ENCODE results near the gene TEX52. TPM values are rescaled to one million over a fixed set of nuclear protein-coding genes. Genes with fewer than 3 reads are reported as not detected.

TEX52 gene
- total RNA-seq, 6 donors from 2014 or later = not detected

DNA sequence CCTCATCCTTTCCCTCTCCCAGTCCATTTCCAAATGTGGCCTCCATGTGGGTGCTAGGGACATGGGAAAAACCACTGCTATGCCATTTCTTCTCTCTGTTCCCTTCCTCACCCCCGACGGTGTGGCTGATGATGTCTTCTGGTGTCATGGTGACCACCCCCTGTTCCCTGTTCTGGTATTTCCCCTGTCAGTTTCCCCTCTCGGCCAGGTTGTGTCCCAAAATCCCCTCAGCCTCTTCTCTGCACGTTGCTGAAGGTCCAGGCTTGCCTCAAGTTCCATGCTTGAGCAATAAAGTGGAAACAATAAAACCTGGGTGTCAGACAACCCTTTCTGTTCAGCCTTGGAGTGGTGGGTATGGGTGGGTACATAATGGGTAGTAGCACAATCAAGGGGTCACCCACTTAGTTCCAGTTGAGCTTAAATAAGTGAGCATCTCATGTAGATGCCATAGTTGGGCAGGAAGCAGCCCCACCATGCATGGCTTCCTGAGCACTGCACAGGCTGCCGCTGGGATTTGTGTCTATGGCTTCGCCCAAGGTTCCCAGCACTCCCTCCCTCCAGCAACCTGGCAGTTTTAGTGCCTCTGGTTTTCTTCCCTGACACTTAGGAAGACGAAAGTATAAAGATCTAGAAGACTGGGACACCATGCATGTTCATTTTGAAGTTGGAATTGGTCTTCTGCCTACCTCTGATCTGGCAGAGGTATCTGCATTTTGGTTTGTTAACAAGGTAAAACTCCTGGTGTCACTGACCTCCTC, 53.0 kb downstream of the TEX52 start:
- no peak overlapping the region for H3K27ac ChIP-seq
- no peak for DNase-seq
- 80 to 83% methylated on average over 7 of the region's 7 CpGs for WGBS, 2 donors

GRCh38 chr12:2801044-2801783, 55.6 kb downstream of the TEX52 start:
- 76 to 92% methylated on average over 10 to 16 of the region's 16 CpGs for WGBS, 2 donors
- peaks cover 35 to 85% (median 53%) of the 10 kb centered on the region in 4 donors for H3K36me3 ChIP-seq
- no peak overlapping the region for H3K4me3 ChIP-seq
- TF ChIP-seq POLR2AphosphoS5 (IDR thresholded peaks at IDR 0.05) = no peak
- TF ChIP-seq POLR2A (IDR thresholded peaks at IDR 0.05) = no peak
- TF ChIP-seq EP300 (IDR thresholded peaks at IDR 0.05) = no peak
- TF ChIP-seq, protein P1, sequence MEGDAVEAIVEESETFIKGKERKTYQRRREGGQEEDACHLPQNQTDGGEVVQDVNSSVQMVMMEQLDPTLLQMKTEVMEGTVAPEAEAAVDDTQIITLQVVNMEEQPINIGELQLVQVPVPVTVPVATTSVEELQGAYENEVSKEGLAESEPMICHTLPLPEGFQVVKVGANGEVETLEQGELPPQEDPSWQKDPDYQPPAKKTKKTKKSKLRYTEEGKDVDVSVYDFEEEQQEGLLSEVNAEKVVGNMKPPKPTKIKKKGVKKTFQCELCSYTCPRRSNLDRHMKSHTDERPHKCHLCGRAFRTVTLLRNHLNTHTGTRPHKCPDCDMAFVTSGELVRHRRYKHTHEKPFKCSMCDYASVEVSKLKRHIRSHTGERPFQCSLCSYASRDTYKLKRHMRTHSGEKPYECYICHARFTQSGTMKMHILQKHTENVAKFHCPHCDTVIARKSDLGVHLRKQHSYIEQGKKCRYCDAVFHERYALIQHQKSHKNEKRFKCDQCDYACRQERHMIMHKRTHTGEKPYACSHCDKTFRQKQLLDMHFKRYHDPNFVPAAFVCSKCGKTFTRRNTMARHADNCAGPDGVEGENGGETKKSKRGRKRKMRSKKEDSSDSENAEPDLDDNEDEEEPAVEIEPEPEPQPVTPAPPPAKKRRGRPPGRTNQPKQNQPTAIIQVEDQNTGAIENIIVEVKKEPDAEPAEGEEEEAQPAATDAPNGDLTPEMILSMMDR (IDR thresholded peaks at IDR 0.05) = no peak
- DNase-seq = no peak
- H3K27me3 ChIP-seq = no peaks in the 10 kb centered on the region
- no peaks in the 10 kb centered on the region for H3K9me3 ChIP-seq
- ATAC-seq (ENCODE audit: low FRiP score in 2 of 2) = no peak
- H3K27ac ChIP-seq = no peak overlapping the region
- H3K4me1 ChIP-seq = peaks cover 13 to 20% (median 17%) of the 10 kb centered on the region in 4 donors

More for the DNA sequence above, 53.0 kb downstream of the TEX52 start:
- H3K27me3 ChIP-seq = no peaks in the 10 kb centered on the region
- no peaks in the 10 kb centered on the region for H3K9me3 ChIP-seq
- no peaks in the 10 kb centered on the region for H3K4me1 ChIP-seq
- no peak for ATAC-seq (ENCODE audit: low FRiP score in 2 of 2)
- peaks cover 31 to 70% (median 51%) of the 10 kb centered on the region in 4 donors for H3K36me3 ChIP-seq
- no peak overlapping the region for H3K4me3 ChIP-seq
- TF ChIP-seq POLR2AphosphoS5 (IDR thresholded peaks at IDR 0.05) (no peak), EP300 (IDR thresholded peaks at IDR 0.05) (no peak), POLR2A (IDR thresholded peaks at IDR 0.05) (no peak)
- TF ChIP-seq, protein P1 (IDR thresholded peaks at IDR 0.05) = no peak

- 76 to 88% methylated on average over 3 of the region's 3 CpGs for WGBS, 2 donors
- no peak for ATAC-seq (ENCODE audit: low FRiP score in 2 of 2)
- peaks cover 35 to 78% (median 53%) of the 10 kb centered on the region in 4 donors for H3K36me3 ChIP-seq
- DNase-seq = no peak
- H3K27me3 ChIP-seq = no peaks in the 10 kb centered on the region
- H3K4me3 ChIP-seq = no peak overlapping the region
- H3K4me1 ChIP-seq = peaks cover 16 to 24% (median 20%) of the 10 kb centered on the region in 4 donors
- H3K9me3 ChIP-seq = no peaks in the 10 kb centered on the region
- no peak for TF ChIP-seq POLR2A (IDR thresholded peaks at IDR 0.05)
- TF ChIP-seq POLR2AphosphoS5 (IDR thresholded peaks at IDR 0.05) = no peak
- no peak for TF ChIP-seq EP300 (IDR thresholded peaks at IDR 0.05)
- TF ChIP-seq, protein P1 (IDR thresholded peaks at IDR 0.05) = no peak
- H3K27ac ChIP-seq = no peak overlapping the region
These were observed 56.7 kb downstream of the TEX52 start for GRCh38 chr12:2800046-2800570.

Other genes with a start within 250 kb of the TEX52 start
- gene FKBP4, start 62.1 kb downstream of the TEX52 start, total RNA-seq = 10 to 100 TPM; 19.1 to 62.8 (median 29.8) TPM
- gene ITFG2, start 44.4 kb downstream of the TEX52 start, total RNA-seq = 100 to 1,000 TPM in 1 of 6 donors, 10 to 100 TPM in 5; 34.0 to 388 (median 41.0) TPM
- under 1 TPM in 2 of 6 donors, not detected in 4; 0.23 to 0.74 TPM for gene NRIP2, start 22.0 kb downstream of the TEX52 start, total RNA-seq
- gene FOXM1, start 20.1 kb upstream of the TEX52 start, total RNA-seq = 10 to 100 TPM in 1 of 6 donors, 1 to 10 TPM in 4, not detected in 1; 2.1 to 27.6 (median 4.9) TPM
- 10 to 100 TPM in 5 of 6 donors, 1 to 10 TPM in 1; 9.4 to 15.7 (median 12.3) TPM for gene RHNO1, start 20.2 kb upstream of the TEX52 start, total RNA-seq
- 10 to 100 TPM; 10.5 to 24.3 (median 16.6) TPM for gene TULP3, start 33.9 kb upstream of the TEX52 start, total RNA-seq
- gene TEAD4, start 102.4 kb upstream of the TEX52 start, total RNA-seq = 10 to 100 TPM; 14.5 to 52.0 (median 43.2) TPM
- 10 to 100 TPM; 25.2 to 62.9 (median 44.2) TPM for gene TSPAN9, start 220.3 kb upstream of the TEX52 start, total RNA-seq